Activated T-helper 2 cell treated with anti-CD3 and anti-CD28 coated beads, Interferon-gamma antibody, Interleukin-2, Interleukin-4, amounts not matched to agents 10 μg/mL and 5 μg/mL and 100 μg/mL, durations not matched to agents 14 hours and 24 hours and 36 hours (primary cell): ENCODE results near the gene MARCHF6. TPM values are rescaled to one million over a fixed set of nuclear protein-coding genes. Genes with fewer than 3 reads are reported as not detected.
"Not testable (repeated sequence)": the region's sequence is repeated elsewhere in the genome, so short reads cannot be mapped to it uniquely, and the experiment has no call there.

ENCODE experiments used
- DNase-seq: peaks from one replicate; pipeline ENCODE4 v3.0.0; 2021; ENCODE audit warnings: low spot score
- H3K27ac Mint-ChIP-seq: one replicate; pipeline ENCODE4 v1.8.0; 2021; ENCODE audit warnings: mixed read lengths
- H3K27me3 Mint-ChIP-seq: one replicate; pipeline ENCODE4 v1.8.0; 2021; ENCODE audit warnings: low read depth, mixed read lengths
- H3K36me3 Mint-ChIP-seq: one replicate; pipeline ENCODE4 v1.8.0; 2021; ENCODE audit warnings: low read depth, mixed read lengths
- H3K4me1 Mint-ChIP-seq: one replicate; pipeline ENCODE4 v1.8.0; 2021; ENCODE audit warnings: low read depth, mixed read lengths
- H3K4me3 Mint-ChIP-seq: one replicate; pipeline ENCODE4 v1.8.0; 2021; ENCODE audit warnings: low read depth, mild to moderate bottlenecking, moderate library complexity, mixed read lengths
- H3K9me3 Mint-ChIP-seq: one replicate; pipeline ENCODE4 v1.8.0; 2021; ENCODE audit warnings: mixed read lengths
- intact Hi-C: fragments of 100-400 bp; cut with micrococcal nuclease; formaldehyde crosslinking; loops from one replicate; pipeline ENCODE4 v1.15.1; 2023
- total RNA-seq: library from RNA; stranded (reverse); gene quantifications from 2 replicates; pipeline ENCODE4 v1.2.3, GENCODE V29; 2022

Gene MARCHF6, protein sequence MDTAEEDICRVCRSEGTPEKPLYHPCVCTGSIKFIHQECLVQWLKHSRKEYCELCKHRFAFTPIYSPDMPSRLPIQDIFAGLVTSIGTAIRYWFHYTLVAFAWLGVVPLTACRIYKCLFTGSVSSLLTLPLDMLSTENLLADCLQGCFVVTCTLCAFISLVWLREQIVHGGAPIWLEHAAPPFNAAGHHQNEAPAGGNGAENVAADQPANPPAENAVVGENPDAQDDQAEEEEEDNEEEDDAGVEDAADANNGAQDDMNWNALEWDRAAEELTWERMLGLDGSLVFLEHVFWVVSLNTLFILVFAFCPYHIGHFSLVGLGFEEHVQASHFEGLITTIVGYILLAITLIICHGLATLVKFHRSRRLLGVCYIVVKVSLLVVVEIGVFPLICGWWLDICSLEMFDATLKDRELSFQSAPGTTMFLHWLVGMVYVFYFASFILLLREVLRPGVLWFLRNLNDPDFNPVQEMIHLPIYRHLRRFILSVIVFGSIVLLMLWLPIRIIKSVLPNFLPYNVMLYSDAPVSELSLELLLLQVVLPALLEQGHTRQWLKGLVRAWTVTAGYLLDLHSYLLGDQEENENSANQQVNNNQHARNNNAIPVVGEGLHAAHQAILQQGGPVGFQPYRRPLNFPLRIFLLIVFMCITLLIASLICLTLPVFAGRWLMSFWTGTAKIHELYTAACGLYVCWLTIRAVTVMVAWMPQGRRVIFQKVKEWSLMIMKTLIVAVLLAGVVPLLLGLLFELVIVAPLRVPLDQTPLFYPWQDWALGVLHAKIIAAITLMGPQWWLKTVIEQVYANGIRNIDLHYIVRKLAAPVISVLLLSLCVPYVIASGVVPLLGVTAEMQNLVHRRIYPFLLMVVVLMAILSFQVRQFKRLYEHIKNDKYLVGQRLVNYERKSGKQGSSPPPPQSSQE
- 111 and 116 TPM in 2 replicates for total RNA-seq

DNA sequence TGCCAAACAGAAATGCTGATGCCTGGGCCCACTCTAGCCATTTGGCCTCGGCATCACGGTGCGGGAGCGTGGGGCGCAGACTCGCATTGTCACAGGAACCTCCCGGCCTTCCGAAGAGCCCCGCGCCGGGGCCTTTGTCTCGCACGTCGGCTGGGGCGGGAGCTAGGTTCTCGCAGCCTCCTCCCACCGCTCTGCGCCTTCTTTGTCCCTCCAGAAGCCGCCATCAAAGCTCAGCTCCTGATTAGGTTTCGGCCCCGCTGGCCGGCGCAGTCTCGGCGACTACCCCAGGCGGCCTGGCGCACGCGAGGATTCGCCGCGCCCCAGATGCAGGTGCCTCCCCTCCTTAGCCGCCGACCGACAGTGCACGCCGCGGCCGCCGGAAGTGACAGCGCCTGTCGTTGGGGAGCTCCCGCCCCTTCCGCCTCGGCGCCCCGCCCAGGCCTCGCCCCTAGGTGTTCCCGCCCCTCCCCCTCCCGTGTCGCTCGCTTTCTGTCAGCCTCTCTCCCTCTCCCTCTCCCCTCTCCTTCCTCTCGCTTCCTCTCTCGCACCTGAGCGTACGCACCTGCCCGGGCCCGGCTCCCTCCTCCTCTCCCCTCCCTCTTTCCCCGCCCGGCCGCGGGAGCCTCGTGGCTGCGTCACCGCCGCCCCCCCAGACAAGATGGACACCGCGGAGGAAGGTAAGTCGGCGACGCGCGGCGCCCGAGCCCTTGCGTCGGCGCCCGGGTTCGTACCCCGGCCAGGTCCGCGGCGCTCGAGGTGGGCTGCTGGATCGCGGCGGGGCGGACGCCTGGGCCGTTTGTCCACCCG lies at the start of gene MARCHF6:
Gene MARCHF6 (plus strand): TSS at position 455 of the 807 bp plus-strand sequence. CDS start 204 bp downstream, at position 659.
- Mint-ChIP-seq H3K4me1 (peaks cover 35% of the 10 kb centered on the region), H3K9me3 (no peaks in the 10 kb centered on the region), H3K27me3 (no peaks in the 10 kb centered on the region), H3K36me3 (peaks cover 15% of the 10 kb centered on the region), H3K27ac (peak within 1 kb of the TSS; percentile 98), H3K4me3 (peak within 1 kb of the TSS; percentile 99)
- peak; percentile 88 for DNase-seq
- intact Hi-C loops = loop anchor here (1.0 to 5.0 kb wide), 6 partner anchors 15 to 407 kb away; partner anchors contain the start of genes ANKRD33B, CCT5, DAP and ROPN1L

DNA sequence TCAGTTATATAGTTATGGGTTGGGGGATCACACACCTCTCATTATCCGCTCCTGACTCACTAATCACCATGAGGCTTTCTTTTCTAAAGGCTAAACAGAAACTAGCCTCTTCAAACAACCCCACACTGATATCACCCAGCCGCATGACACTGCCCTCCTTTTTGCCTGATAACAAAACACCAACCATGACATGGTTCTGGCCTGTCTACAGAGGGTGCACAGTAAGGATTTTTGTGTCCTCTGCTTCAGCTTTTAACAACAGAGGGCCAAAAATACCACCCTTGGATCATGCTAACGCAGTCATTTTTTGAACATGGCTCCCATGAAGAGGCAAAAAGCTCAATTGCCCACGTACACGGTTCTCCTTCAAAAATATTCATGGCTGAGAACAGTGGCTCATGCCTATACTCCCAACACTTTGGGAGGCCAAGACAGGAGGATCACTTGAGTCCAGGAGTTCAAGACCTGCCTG lies 49.8 kb upstream of the MARCHF6 start:
- intact Hi-C loops = loop anchor here (10.0 kb wide), 1 partner anchor 381 kb away; no protein-coding TSS in a partner anchor
- Mint-ChIP-seq H3K36me3 (no peaks in the 10 kb centered on the region), H3K27me3 (peaks cover 37% of the 10 kb centered on the region), H3K27ac (no peak overlapping the region), H3K4me1 (peaks cover 4% of the 10 kb centered on the region), H3K4me3 (no peak overlapping the region), H3K9me3 (no peaks in the 10 kb centered on the region)
- no peak for DNase-seq

DNA sequence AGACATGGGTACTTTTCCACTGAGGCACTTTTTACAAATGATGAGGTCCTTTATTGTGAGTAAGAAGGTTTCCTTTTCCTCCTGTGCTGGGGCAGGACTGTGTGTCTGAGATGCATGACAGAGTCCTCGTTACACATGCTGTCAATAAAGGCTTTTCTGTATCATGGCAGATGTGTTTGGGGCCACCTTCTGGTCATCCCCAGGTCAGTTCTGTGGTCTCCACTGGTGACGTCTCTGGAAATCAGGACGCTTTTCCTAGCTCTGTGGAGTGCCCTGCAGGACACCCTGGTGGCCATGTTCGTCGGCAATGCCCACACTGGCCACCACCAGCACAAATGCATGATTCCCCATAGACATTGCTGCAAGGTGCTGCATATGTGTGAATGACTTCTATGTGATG lies 48.6 kb upstream of the MARCHF6 start:
- H3K4me3 Mint-ChIP-seq = no peak overlapping the region
- H3K27me3 Mint-ChIP-seq = peaks cover 37% of the 10 kb centered on the region
- no peak for DNase-seq
- intact Hi-C loops = loop anchor here (10.0 kb wide), 1 partner anchor 380 kb away; no protein-coding TSS in a partner anchor
- no peak overlapping the region for H3K27ac Mint-ChIP-seq
- H3K4me1 Mint-ChIP-seq = peaks cover 4% of the 10 kb centered on the region
- H3K9me3 Mint-ChIP-seq = no peaks in the 10 kb centered on the region
- no peaks in the 10 kb centered on the region for H3K36me3 Mint-ChIP-seq

DNA sequence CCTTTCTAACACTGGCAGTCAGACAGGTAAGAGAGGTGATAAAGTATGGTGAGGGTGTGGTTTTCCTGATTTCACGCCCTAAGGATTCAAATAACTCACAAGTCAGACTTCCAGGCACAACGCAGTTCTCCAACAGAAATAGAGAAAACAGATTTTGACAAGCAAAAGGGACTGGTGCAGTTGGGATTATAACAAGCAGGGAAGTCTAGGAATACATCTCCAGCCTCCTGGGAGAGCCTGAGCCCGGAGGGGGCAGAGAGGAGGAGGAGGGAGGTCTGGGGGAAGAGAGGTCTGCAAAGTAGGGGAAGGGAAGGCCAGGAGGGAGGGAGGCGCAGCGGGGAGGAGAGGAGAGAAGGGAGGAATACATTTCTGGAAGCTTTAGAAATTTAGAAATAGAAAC lies 47.4 kb upstream of the MARCHF6 start:
- Mint-ChIP-seq H3K4me1 (peaks cover 7% of the 10 kb centered on the region), H3K36me3 (no peaks in the 10 kb centered on the region), H3K4me3 (no peak overlapping the region), H3K27me3 (peaks cover 37% of the 10 kb centered on the region), H3K27ac (no peak overlapping the region), H3K9me3 (no peaks in the 10 kb centered on the region)
- intact Hi-C loops = loop anchor here (10.0 kb wide), 1 partner anchor 379 kb away; no protein-coding TSS in a partner anchor
- no peak for DNase-seq

DNA sequence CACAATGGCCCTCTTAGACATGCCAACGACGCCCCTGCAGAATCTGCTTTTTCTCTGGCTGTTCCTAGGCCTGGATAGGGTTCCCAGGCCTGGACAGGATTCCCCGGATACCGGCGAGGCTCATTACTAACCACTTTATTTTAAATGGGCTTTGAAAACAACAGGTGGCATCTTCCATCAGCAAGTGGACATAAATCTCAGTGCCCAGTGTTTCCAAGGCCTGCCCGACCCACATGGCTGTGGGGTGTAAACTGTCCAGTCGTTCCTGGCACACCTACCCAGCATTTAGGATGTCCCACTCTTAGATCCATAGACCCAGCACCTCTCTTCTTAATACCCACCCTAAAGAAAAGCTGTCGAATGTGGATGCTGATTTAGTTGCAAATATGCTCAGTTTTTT lies 46.7 kb upstream of the MARCHF6 start:
- intact Hi-C loops = loop anchor here (10.0 kb wide), 1 partner anchor 378 kb away; no protein-coding TSS in a partner anchor
- Mint-ChIP-seq H3K36me3 (no peaks in the 10 kb centered on the region), H3K4me3 (peak overlapping the region; percentile 73), H3K9me3 (no peaks in the 10 kb centered on the region), H3K4me1 (peaks cover 7% of the 10 kb centered on the region), H3K27me3 (peaks cover 37% of the 10 kb centered on the region), H3K27ac (no peak overlapping the region)
- no peak for DNase-seq

DNA sequence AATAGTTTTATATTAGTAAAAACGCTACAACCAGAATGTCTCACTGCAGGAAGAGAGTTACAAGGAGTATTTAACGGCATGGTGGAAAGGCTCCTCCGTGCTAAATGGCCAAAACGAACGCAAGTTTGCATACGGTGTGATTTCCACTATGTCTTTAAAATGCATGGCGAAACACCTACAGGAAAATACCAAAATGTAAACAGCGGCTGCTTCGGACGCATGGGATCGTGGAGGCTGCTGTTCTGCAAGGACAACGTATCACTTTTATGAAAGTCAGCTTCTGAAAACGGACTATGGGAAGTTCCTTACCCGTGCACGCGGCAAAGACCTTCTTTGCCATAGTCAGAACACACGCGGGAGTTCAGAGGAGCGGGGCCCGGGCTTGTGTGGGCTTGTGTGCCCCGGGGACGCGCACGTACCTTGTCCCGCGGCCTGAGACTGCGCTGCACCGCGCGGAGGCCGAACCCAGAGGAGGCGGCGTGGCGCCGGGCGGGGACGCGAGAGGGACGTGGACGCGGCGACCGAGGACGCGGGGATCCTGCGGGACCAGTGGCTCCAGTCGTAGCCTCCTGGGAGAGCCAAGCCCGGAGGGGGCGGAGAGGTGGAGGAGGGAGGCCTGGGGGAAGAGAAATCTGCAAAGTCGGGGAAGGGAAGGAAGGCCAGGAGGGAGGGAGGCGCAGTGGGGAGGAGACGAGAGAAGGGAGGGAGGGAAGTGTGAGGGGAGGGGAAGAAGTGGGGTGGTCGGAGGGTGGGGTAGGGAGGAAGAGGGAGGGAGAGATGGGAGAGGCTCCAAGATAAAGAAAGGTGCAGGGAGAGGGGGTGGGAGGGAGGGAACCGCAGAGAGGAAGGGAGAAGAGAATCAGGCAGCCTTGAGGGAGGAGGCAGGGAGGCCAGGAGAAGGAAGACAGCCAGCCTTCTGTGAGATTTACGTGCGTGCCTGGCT lies 46.0 kb upstream of the MARCHF6 start, which contains the start of gene CMBL:
Gene CMBL (minus strand): TSS at position 697 of the 943 bp plus-strand sequence. CDS start 17,140 bp downstream, outside the sequence.
- peaks cover 7% of the 10 kb centered on the region for H3K4me1 Mint-ChIP-seq
- no peak within 1 kb of the TSS for H3K27ac Mint-ChIP-seq
- H3K9me3 Mint-ChIP-seq = no peaks in the 10 kb centered on the region
- peaks cover 37% of the 10 kb centered on the region for H3K27me3 Mint-ChIP-seq
- H3K4me3 Mint-ChIP-seq = peak within 1 kb of the TSS; percentile 73
- intact Hi-C loops = loop anchor here (10.0 kb wide), 1 partner anchor 377 kb away; no protein-coding TSS in a partner anchor
- no peaks in the 10 kb centered on the region for H3K36me3 Mint-ChIP-seq
- DNase-seq = no peak

DNA sequence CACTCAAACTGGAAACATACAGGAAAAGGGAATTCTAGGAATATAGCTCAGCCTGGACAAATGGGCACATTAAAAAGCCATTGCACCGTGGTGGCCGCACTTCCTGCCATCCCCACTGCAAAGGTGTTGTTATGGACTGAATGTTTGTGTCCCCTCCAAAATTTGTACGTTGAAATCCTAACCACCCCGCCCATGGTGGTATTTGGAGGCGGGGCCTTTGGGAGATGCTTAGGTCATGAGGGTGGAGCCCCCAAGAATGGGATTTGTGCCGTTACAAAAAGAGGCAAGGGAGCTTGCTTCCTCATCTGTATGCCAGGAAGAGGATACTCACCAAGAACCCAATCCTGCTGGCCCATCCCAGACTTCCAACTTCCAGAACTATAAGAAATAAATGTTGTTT lies 44.7 kb upstream of the MARCHF6 start:
- no peaks in the 10 kb centered on the region for H3K9me3 Mint-ChIP-seq
- intact Hi-C loops = loop anchor here (10.0 kb wide), 1 partner anchor 376 kb away; no protein-coding TSS in a partner anchor
- peaks cover 7% of the 10 kb centered on the region for H3K4me1 Mint-ChIP-seq
- H3K27me3 Mint-ChIP-seq = peaks cover 37% of the 10 kb centered on the region
- DNase-seq = no peak
- peak overlapping the region; percentile 32 for H3K4me3 Mint-ChIP-seq
- H3K27ac Mint-ChIP-seq = no peak overlapping the region
- no peaks in the 10 kb centered on the region for H3K36me3 Mint-ChIP-seq

DNA sequence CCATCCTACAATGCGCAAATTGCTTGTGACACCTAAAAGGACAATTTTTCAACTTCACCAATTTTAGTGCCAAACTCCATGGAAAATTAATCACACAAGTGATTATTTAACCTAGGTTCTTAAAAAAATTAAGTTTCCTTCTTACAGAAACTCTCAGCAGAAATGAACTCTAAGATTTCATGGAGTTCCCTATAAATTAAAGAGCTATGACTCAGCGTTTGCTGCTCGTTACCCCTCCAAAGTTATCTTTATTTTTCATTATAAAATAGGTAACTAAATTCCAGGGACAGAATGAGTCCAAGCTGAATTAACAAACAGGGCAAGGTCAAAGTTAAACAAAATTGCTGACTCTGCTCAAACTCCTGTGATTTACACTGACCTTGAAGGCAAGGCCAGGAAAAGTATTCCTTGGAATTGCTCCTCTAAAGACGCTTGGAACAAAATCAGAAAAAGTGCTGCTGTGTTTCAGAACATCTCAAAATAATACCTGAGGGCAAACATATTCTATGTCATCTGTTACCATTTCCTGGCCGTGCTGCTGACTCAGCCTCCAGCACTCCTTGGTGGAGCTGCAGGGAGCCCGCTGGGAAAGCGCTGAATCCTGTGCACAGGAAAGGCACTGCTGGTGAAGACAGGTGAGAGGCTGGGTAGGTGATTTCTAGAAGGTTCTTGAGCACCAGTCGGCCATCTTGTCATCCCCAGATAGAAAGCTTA lies 43.3 kb upstream of the MARCHF6 start:
- intact Hi-C loops = no loop called here
- Mint-ChIP-seq H3K27me3 (peaks cover 29% of the 10 kb centered on the region), H3K4me3 (no peak overlapping the region), H3K4me1 (peaks cover 7% of the 10 kb centered on the region), H3K9me3 (no peaks in the 10 kb centered on the region), H3K27ac (no peak overlapping the region), H3K36me3 (no peaks in the 10 kb centered on the region)
- DNase-seq = no peak

DNA sequence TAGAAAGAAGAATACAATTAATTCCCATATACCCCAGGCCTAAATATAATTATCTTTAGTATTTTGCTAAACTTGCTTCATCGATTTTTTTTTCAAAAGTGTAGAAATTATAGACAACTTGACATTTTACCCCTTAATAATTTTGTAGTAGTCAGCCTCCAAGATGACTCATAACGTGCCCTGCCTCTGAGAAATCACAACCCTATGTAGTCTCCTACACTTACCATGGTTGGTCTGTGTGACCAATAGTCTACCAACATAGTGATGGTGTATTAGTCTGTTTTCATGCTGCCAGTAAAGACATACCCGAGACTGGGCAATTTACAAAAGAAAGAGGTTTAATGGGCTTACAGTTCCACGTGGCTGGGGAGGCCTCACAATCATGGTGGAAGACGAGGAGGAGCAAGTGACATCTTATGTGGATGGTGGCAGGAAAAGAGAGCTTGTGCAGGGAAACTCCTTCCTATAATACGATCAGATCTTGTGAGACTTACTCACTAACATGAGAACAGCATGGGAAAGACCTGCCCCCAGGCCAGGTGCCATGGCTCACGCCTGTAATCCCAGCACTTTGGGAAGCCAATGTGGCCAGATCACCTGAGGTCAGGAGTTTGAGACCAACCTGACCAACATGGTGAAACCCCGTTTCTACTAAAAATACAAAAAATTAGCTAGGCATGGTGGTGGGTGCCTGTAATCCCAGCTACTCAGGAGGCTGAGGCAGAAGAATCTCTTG lies 42.5 kb upstream of the MARCHF6 start:
- H3K27ac Mint-ChIP-seq, H3K9me3 Mint-ChIP-seq, H3K4me3 Mint-ChIP-seq, intact Hi-C loops, DNase-seq, H3K4me1 Mint-ChIP-seq, H3K36me3 Mint-ChIP-seq: not testable (repeated sequence)
- H3K27me3 Mint-ChIP-seq = peaks cover 27% of the 10 kb centered on the region

DNA sequence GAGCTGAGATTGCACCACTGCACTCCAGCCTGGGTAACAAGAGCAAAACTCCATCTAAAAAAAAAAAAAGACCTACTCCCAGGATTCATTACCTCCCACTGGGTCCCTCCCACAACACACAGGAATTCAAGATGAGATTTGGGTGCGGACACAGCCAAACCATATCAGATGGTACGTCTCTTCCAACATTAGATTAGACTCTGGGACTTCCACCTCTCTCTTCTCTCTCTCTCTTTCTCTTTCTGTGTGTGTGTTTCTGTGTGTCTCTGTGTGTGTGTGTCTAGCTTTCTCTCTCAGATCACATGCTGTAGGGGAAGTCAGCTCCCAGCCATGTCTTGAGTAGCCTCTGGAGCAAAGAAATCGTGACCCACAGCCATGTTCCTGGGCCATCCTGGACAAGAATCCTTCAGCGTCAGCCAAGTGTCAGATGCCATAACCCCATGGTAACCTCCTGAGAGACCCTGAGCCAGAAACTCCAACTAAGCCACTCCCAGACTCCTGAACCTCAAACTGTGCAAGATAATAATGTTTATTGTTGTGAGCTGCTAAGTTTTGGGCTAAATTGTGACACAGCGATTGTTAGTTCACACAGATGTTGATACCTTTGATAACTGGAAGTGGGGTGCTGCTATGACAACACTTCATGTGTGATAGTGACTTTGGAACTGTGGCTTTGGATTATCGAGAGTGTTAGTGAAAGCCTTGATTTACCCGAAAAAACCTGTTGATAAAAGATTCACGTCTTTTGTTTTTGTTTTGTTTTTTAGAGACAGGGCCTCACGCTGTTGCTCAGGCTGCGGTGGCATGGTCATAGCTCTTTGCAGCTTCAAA lies 41.7 kb upstream of the MARCHF6 start:
- intact Hi-C loops = no loop called here
- DNase-seq = no peak
- Mint-ChIP-seq H3K9me3 (no peaks in the 10 kb centered on the region), H3K36me3 (no peaks in the 10 kb centered on the region), H3K4me1 (peaks cover 7% of the 10 kb centered on the region), H3K4me3 (no peak overlapping the region), H3K27me3 (peaks cover 19% of the 10 kb centered on the region), H3K27ac (no peak overlapping the region)
